GM12865 (cell line): ENCODE results near the gene DIP2C.

Source experiments
- DNase-seq: peaks from one replicate; pipeline ENCODE4 v3.0.0; 2010; ENCODE audit warnings: low read depth
- H3K4me3 ChIP-seq: 2 replicates; pipeline ENCODE4 v1.5.1; 2011; ENCODE audit warnings: mild to moderate bottlenecking, low read depth, low read length, control low read depth
- CTCF ChIP-seq: IDR thresholded peaks from 2 replicates; pipeline ENCODE4 v1.5.1; 2011; ENCODE audit warnings: low read length, control low read depth, low read depth, inconsistent platforms; ENCODE audit not compliant: insufficient read depth; ENCODE audit errors: missing control alignments

The DIP2C gene

DNA sequence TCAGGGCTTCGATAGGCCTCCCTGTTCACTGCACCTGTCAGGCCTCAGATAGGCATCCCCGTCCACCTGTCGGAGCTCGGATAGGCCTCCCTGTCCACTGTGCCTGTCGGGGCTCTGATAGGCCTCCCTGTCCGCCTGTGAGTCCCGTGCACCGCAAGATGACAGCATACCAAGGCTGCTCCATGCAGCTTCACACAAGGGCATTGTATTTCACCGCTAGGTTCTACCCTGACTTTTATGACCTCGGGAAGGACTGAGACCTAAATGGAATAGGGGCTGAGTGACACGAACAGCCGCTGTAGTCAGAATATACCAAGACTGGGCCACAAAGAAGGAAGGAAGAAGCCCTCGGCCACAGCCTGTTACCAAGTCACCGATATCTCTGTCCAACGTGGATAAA is 271.2 kb downstream of the DIP2C start:
- no peak for DNase-seq
- no peak overlapping the region for H3K4me3 ChIP-seq
- TF ChIP-seq CTCF = no peak

DNA sequence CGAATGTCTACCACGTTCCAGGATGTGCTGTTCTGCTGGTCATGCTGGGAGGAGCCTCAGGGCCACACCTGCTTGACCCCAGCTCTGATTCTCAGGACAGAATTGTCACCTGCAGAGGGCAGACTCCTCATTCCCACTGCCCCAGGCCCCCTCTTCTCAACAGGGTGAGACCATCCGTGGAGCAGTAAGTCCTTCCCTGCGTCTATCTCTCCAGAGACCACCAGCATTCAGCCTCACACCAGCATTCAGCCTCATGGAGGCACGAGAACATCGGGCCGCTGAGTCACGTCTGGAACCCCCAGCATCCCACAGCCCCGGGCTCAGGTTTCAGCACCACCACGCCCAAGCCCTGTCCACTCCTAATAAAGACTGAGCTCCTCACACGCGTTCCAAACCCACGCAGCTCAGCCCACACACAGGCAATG is 273.4 kb downstream of the DIP2C start:
- TF ChIP-seq CTCF = no peak
- H3K4me3 ChIP-seq = no peak overlapping the region
- DNase-seq = no peak

DNA sequence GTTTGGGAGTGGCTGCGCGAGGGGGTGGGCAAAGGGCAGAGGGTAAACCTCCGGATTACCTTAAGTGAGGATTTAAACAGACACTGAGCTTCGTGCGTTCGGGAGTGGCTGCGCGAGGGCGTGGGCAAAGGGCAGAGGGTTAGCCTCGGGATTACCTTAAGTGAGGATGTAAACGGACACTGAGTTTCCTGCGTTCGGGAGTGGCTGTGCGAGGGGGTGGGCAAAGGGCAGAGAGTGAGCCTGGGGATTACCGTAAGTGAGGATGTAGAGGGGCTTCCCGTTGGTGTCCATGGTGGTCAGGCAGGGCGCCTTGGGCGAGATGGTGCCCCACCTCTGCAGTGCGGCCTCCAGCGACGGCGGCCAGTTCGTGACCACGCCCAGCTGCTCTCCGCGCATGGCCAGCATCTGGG is 275.8 kb downstream of the DIP2C start:
- no peak overlapping the region for H3K4me3 ChIP-seq
- no peak for DNase-seq
- TF ChIP-seq CTCF = no peak

DNA sequence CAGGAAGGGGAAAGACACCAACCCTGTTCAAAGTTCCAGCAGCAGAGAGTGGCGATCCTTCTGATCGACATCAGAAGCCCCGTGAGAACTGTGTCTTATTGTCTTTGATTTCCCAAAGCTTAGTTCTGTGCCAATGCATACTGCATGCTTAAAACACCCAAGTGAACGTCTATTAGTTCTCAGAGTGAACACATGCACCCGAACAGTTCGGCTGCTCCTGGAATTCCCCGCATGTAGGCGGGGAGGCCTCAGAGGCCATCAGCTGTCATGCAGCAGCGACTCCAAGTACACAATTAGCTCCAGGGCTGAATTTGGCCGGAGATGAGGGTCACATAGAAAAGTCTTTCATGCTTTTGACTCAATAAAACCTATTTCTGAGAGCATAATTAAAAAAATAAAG is 277.4 kb downstream of the DIP2C start:
- peak; percentile 50 for DNase-seq
- no peak for TF ChIP-seq CTCF
- no peak overlapping the region for H3K4me3 ChIP-seq

DNA sequence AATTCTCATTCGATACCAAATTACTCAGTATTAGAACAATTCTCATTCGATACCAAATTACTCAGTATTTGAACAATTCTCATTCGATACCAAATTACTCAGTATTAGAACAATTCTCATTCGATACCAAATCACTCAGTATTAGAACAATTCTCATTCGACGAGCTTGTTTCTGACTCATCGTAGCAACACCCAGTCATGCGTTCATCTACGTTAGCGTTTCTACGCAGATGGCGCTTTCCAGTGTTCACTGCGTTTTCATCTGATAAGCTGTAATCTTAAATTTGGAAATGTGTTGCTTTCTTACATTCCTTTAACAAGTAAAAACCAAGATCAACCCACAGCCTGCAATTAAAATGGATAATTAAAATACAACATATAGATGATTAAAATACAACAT is 277.9 kb downstream of the DIP2C start:
- TF ChIP-seq CTCF = no peak
- peak; percentile 24 for DNase-seq
- H3K4me3 ChIP-seq = no peak overlapping the region

- H3K4me3 ChIP-seq = no peak overlapping the region
- no peak for DNase-seq
- no peak for TF ChIP-seq CTCF
Measured at GRCh38 chr10:409408-410040, 279.9 kb downstream of the DIP2C start.

- no peak overlapping the region for H3K4me3 ChIP-seq
- DNase-seq = no peak
- no peak for TF ChIP-seq CTCF
Measured at GRCh38 chr10:408236-408635, 281.2 kb downstream of the DIP2C start.
